B cell (primary cell): ENCODE data around the gene ZBTB5. TPM values are rescaled to one million over a fixed set of nuclear protein-coding genes. Genes with fewer than 3 reads are reported as not detected.

ENCODE experiments used
- ATAC-seq: fragments of 200-7000 bp; cut with Tn5 transposase; one replicate; pipeline ENCODE4 v1.10.0; 2021; ENCODE audit warnings: low read depth, mild to moderate bottlenecking, moderate number of reproducible peaks, moderate library complexity
- CTCF ChIA-PET: fragments of 350-600 bp; sonication (Branson Sonifier 250); formaldehyde crosslinking; loops from one replicate; lab custom pipeline; 2021; ENCODE audit warnings: antibody characterized with exemption, inconsistent platforms; lab: Charles Lee
- POLR2A ChIA-PET: fragments of 350-600 bp; sonication (Branson Sonifier 250); formaldehyde crosslinking; loops from one replicate; lab custom pipeline; 2021; ENCODE audit warnings: antibody characterized with exemption; lab: Charles Lee
- DNase-seq: peaks from one replicate; pipeline ENCODE4 v3.0.0; 2013
- H2AFZ ChIP-seq: 2 replicates; pipeline ENCODE4 v1.6.1; 2012; ENCODE audit warnings: mild to moderate bottlenecking, low read depth, low read length; ENCODE audit not compliant: insufficient read depth, poor library complexity, severe bottlenecking
- H3K27ac ChIP-seq, 2 donors: 1 replicate in 1 of 2; 2 replicates in 1 of 2; pipeline ENCODE4 v1.5.1; 2012 to 2013; ENCODE audit warnings: low read length in 2 of 2, mild to moderate bottlenecking in 2 of 2, moderate library complexity in 1 of 2
- H3K27me3 ChIP-seq, 4 experiments: fragments of 200-600 bp in 1 of 4; sonication (generic) in 1 of 4; replicated peaks in 1 of 4; 1 replicate in 2 of 4; 2 replicates in 2 of 4; pipeline versions ENCODE4 v1.6.1 to v1.7.0; 2013 to 2016; ENCODE audit warnings: low read length in 3 of 4, mild to moderate bottlenecking in 2 of 4, mixed read lengths in 1 of 4, moderate library complexity in 1 of 4; ENCODE audit not compliant: insufficient read depth in 4 of 4, control insufficient read depth in 3 of 4; ENCODE audit errors: control extremely low read depth in 1 of 4
- H3K36me3 ChIP-seq, 2 experiments: replicated peaks in 1 of 2; 1 replicate in 1 of 2; 2 replicates in 1 of 2; pipeline versions ENCODE4 v1.6.1 to v1.7.1; 2013; ENCODE audit warnings: low read length in 1 of 2; ENCODE audit not compliant: insufficient read depth in 2 of 2, control insufficient read depth in 1 of 2; ENCODE audit errors: control extremely low read depth in 1 of 2, extremely low read depth in 1 of 2
- H3K4me1 ChIP-seq, 2 donors: fragments of 200-600 bp in 1 of 2; sonication (generic) in 1 of 2; 1 replicate in 1 of 2; 2 replicates in 1 of 2; pipeline versions ENCODE4 v1.5.1 to v1.6.1; 2013 to 2017; ENCODE audit warnings: low read length in 2 of 2; ENCODE audit not compliant: control insufficient read depth in 2 of 2, insufficient read depth in 2 of 2
- H3K4me2 ChIP-seq: replicated peaks from 2 replicates; pipeline ENCODE3; 2012; ENCODE audit warnings: mild to moderate bottlenecking, low read depth, low read length; ENCODE audit not compliant: poor library complexity, severe bottlenecking
- H3K4me3 ChIP-seq, 5 experiments: fragments of 200-600 bp in 1 of 5; sonication (generic) in 1 of 5; 1 replicate in 3 of 5; 2 replicates in 2 of 5; pipeline versions ENCODE4 v1.5.1 to v1.7.0; 2011 to 2016; ENCODE audit warnings: low read length in 4 of 5, mild to moderate bottlenecking in 4 of 5, low read depth in 2 of 5, control low read depth in 1 of 5, moderate library complexity in 1 of 5; ENCODE audit not compliant: insufficient read depth in 1 of 5; ENCODE audit errors: control extremely low read depth in 1 of 5, extremely low read depth in 1 of 5
- H3K79me2 ChIP-seq: fragments of 200-600 bp; sonication (generic); one replicate; pipeline ENCODE4 v1.6.0; 2016; ENCODE audit warnings: low read length; ENCODE audit not compliant: control insufficient read depth, insufficient read depth
- H3K9ac ChIP-seq: fragments of 200-600 bp; sonication (generic); 2 replicates; pipeline ENCODE4 v1.6.1; 2017; ENCODE audit warnings: mild to moderate bottlenecking, low read length, moderate library complexity
- H3K9me3 ChIP-seq, 3 donors: one replicate each; pipeline versions ENCODE4 v1.6.1 to v1.7.1; 2013; ENCODE audit warnings: low read length in 2 of 3; ENCODE audit not compliant: control insufficient read depth in 2 of 3, insufficient read depth in 1 of 3; ENCODE audit errors: control extremely low read depth in 1 of 3
- H4K20me1 ChIP-seq: 2 replicates; pipeline ENCODE4 v1.6.0; 2012; ENCODE audit warnings: mild to moderate bottlenecking, low read length; ENCODE audit not compliant: insufficient read depth, control insufficient read depth, poor library complexity, severe bottlenecking
- H3K27ac Mint-ChIP-seq: one replicate; pipeline ENCODE4 v1.8.0; 2021; ENCODE audit warnings: mixed read lengths
- H3K27me3 Mint-ChIP-seq: one replicate; pipeline ENCODE4 v1.8.0; 2021; ENCODE audit warnings: mixed read lengths
- H3K4me1 Mint-ChIP-seq: one replicate; pipeline ENCODE4 v1.8.0; 2021; ENCODE audit warnings: mixed read lengths
- H3K4me3 Mint-ChIP-seq: one replicate; pipeline ENCODE4 v1.8.0; 2021; ENCODE audit warnings: mixed read lengths
- H3K9me3 Mint-ChIP-seq: one replicate; pipeline ENCODE4 v1.8.0; 2022; ENCODE audit warnings: mixed read lengths; ENCODE audit not compliant: insufficient read depth
- EZH2 ChIP-seq: IDR thresholded peaks from 2 replicates; pipeline ENCODE4 v1.6.1; 2012; ENCODE audit warnings: borderline replicate concordance, low read depth, mild to moderate bottlenecking, moderate library complexity, low read length; ENCODE audit not compliant: insufficient read depth, poor library complexity, severe bottlenecking
- WGBS: methylation state at CpG from one replicate; pipeline ENCODE4 v1.1.5; 2013; ENCODE audit warnings: missing lambda C conversion rate; ENCODE audit not compliant: insufficient coverage; 5-methylcytosine and 5-hydroxymethylcytosine counted together
- intact Hi-C: fragments of 100-400 bp; cut with micrococcal nuclease; formaldehyde crosslinking; loops from one replicate; pipeline ENCODE4 v1.10.0; 2022
- polyA plus RNA-seq: library from polyadenylated mRNA; depleted of rRNA; stranded (reverse); fragments of >200 nt; gene quantifications from 2 replicates; pipeline ENCODE4 v1.2.3, GENCODE V29; 2012
- total RNA-seq, 2 donors: library from RNA; stranded (reverse); fragments of 120-200 nt in 1 of 2; gene quantifications; 1 replicate in 1 of 2; 2 replicates in 1 of 2; pipeline versions ENCODE4 v1.2.3 to v1.2.4, GENCODE V29; 2013 to 2022
- TF ChIP-seq, protein P1 (sequence below): fragments of 200-600 bp; IDR thresholded peaks from one replicate; pipeline ENCODE4 v1.8.0; 2022; ENCODE audit warnings: antibody characterized with exemption, mild to moderate bottlenecking

ZBTB5 gene
- total and polyA plus RNA-seq, 2 donors (not counting 1 experiment from before 2014, with no cell fraction given) = 12.8 to 27.6 TPM

DNA sequence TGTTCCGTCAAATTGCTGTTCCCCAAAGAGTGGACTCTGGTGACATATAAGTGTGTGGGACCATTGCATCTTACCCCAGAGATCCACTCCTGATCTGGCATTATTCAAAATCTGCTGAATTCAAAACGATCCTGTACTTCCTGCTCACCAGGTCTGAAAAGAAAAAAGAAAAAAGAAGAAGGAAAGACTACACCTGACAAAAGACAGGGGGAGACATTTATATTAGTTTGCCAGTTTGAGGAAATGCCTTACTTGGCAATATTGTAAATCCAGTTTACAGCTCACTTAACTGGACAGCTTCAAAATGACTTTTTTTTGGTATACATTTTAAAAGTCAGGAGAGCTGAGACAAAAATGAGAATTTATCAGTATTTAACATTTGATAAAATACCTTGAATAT lies 57.8 kb downstream of the ZBTB5 start:
- H2AFZ ChIP-seq = no peak overlapping the region
- H3K27ac ChIP-seq = no peak overlapping the region
- no peaks in the 10 kb centered on the region for H3K36me3 ChIP-seq
- no peaks in the 10 kb centered on the region for H3K27me3 ChIP-seq
- H3K4me2 ChIP-seq = peak overlapping the region; percentile 32
- peaks cover 69 to 83% of the 10 kb centered on the region in 2 donors for H3K4me1 ChIP-seq
- intact Hi-C loops = loop anchor here (5.0 kb wide), 1 partner anchor 210 kb away; no protein-coding TSS in a partner anchor
- H3K27me3 Mint-ChIP-seq = no peaks in the 10 kb centered on the region
- H4K20me1 ChIP-seq = no peaks in the 10 kb centered on the region
- H3K79me2 ChIP-seq = peaks cover 1% of the 10 kb centered on the region
- ATAC-seq (no peak), DNase-seq (peak; percentile 61)
- H3K9me3 Mint-ChIP-seq = no peaks in the 10 kb centered on the region
- CTCF ChIA-PET = interaction anchor here (0.5 to 11.4 kb wide), 17 partner anchors 8 to 534 kb away, joined by 3 to 125 read pairs (median 4); no protein-coding TSS in a partner anchor
- peak overlapping the region; percentile 54 for H3K4me3 Mint-ChIP-seq
- WGBS = no CpG with 5 or more reads among the region's 2 CpGs
- peaks cover 87% of the 10 kb centered on the region for H3K4me1 Mint-ChIP-seq
- no peak overlapping the region for H3K9ac ChIP-seq
- H3K4me3 ChIP-seq = no peak overlapping the region
- no peak for TF ChIP-seq EZH2
- TF ChIP-seq, protein P1, sequence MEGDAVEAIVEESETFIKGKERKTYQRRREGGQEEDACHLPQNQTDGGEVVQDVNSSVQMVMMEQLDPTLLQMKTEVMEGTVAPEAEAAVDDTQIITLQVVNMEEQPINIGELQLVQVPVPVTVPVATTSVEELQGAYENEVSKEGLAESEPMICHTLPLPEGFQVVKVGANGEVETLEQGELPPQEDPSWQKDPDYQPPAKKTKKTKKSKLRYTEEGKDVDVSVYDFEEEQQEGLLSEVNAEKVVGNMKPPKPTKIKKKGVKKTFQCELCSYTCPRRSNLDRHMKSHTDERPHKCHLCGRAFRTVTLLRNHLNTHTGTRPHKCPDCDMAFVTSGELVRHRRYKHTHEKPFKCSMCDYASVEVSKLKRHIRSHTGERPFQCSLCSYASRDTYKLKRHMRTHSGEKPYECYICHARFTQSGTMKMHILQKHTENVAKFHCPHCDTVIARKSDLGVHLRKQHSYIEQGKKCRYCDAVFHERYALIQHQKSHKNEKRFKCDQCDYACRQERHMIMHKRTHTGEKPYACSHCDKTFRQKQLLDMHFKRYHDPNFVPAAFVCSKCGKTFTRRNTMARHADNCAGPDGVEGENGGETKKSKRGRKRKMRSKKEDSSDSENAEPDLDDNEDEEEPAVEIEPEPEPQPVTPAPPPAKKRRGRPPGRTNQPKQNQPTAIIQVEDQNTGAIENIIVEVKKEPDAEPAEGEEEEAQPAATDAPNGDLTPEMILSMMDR = peak; percentile 63
- POLR2A ChIA-PET = interaction anchor here (0.6 to 3.9 kb wide), 6 partner anchors 12 to 36 kb away, joined by 3 to 22 read pairs (median 4); partner anchors contain the start of gene GRHPR
- H3K9me3 ChIP-seq = no peaks in the 10 kb centered on the region
- peak overlapping the region; percentile 62 for H3K27ac Mint-ChIP-seq
